RKO (cell line): ENCODE data around the gene EVX1.

ENCODE experiments used
- DNase-seq: peaks from one replicate; pipeline ENCODE4 v3.0.0-alpha.2; 2016; ENCODE audit warnings: low spot score

EVX1 gene

GRCh38 chr7:27250557-27251070, 8.0 kb downstream of the EVX1 start:
- no peak for DNase-seq

- DNase-seq, result no peak
Observed at GRCh38 chr7:27251136-27251651, 8.6 kb downstream of the EVX1 start.

- no peak for DNase-seq
Observed at GRCh38 chr7:27251652-27252590, 9.3 kb downstream of the EVX1 start.

- DNase-seq, result no peak
Observed at GRCh38 chr7:27254625-27255024, 12.0 kb downstream of the EVX1 start.

- no peak for DNase-seq
Observed at GRCh38 chr7:27260211-27260610, 17.6 kb downstream of the EVX1 start.

- peak; percentile 25 for DNase-seq
Observed at GRCh38 chr7:27262121-27262520, 19.5 kb downstream of the EVX1 start.

- DNase-seq, result no peak
Observed at GRCh38 chr7:27263781-27264180, 21.2 kb downstream of the EVX1 start.

- no peak for DNase-seq
Observed at GRCh38 chr7:27269455-27269854, 26.9 kb downstream of the EVX1 start.

GRCh38 chr7:27271384-27271783, 28.8 kb downstream of the EVX1 start:
- no peak for DNase-seq

- DNase-seq, result peak; percentile 52
Observed at GRCh38 chr7:27277628-27278027, 35.0 kb downstream of the EVX1 start.

GRCh38 chr7:27283558-27283957, 41.0 kb downstream of the EVX1 start:
- no peak for DNase-seq

GRCh38 chr7:27295236-27295635, 52.6 kb downstream of the EVX1 start:
- no peak for DNase-seq

- DNase-seq, result no peak
Observed at GRCh38 chr7:27297356-27297755, 54.8 kb downstream of the EVX1 start.
